Omental fat pad (tissue), 4 donors: ENCODE data around the gene ANKHD1. TPM values are rescaled to one million over a fixed set of nuclear protein-coding genes. Genes with fewer than 3 reads are reported as not detected.

Experiments used
- ATAC-seq: fragments of 150-250 bp; one replicate; pipeline ENCODE4 v1.9.1; 2016; ENCODE audit warnings: mild to moderate bottlenecking, moderate library complexity; ENCODE audit not compliant: low FRiP score
- DNase-seq: peaks from one replicate; pipeline ENCODE4 v3.0.0-alpha.2; 2019; ENCODE audit warnings: low spot score
- CTCF ChIP-seq, 3 donors: fragments of 450-650 bp; IDR thresholded peaks; one replicate each; pipeline ENCODE4 v1.5.1; 2016 to 2017; ENCODE audit warnings: antibody characterized with exemption in 3 of 3, mild to moderate bottlenecking in 3 of 3, moderate library complexity in 2 of 3
- total RNA-seq, 4 donors: library from RNA; depleted of rRNA; stranded (reverse); fragments of >200 nt; gene quantifications; one replicate each; pipeline ENCODE4 v1.1.0, GENCODE V29; 2016

The ANKHD1 gene
- 100 to 1,000 TPM in 2 of 4 donors, 10 to 100 TPM in 2; 80.0 to 149 (median 103) TPM for total RNA-seq

DNA sequence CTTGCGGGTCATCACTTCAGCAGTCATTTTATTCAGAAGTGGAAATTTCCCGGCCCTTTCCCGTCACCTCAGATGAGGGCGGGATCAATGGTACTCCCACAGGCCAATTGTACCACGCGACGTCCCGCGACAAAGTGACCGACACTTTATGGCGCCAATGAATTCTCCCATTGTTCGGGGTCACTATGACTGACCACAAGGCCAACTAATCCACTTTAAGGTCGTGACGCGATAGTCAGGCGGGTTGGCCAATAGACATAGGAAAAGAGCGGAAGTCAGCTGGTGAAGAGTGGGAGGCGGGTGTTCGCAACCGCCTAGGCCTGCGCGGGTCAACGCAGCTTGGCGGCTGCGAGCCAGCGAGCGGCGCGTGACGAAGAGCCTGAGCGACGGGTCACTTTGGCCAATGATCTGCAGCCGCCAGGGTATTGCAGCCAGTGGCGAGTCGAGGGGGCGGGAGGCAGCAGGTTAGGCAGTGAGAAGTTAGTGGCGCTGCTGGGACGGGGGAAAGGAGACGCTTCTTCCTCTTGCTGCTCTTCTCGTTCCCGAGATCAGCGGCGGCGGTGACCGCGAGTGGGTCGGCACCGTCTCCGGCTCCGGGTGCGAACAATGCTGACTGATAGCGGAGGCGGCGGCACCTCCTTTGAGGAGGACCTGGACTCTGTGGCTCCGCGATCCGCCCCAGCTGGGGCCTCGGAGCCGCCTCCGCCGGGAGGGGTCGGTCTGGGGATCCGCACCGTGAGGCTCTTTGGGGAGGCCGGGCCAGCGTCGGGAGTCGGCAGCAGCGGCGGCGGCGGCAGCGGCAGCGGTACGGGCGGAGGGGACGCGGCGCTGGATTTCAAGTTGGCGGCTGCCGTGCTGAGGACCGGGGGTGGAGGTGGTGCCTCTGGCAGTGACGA is at the start of gene ANKHD1:
ANKHD1 (plus strand) TSS at position 472 of the 896 bp plus-strand sequence; CDS start at position 607, 135 bp downstream.
- ATAC-seq (peak; percentile 97), DNase-seq (peak; percentile 97)
- TF ChIP-seq CTCF (IDR thresholded peaks at IDR 0.05), result peak in 1 of 3 donors; percentile 51

DNA sequence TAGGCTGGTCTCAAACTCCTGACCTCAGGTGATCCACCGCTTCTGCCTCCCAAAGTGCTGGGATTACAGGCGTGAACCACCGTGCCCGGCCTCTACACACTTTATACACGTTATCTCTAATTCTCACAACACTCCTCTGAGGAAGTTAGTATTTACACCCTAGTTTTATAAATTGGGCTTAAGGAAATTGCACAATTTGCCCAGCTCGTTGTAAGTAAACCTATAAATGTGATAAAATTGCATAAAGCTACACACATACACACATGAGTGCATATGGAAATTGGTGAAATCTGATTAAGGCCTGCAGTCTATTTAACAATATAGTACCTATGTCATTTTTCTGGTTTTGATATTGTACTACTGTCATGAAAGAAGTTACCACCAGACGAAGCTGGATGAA is 46.1 kb upstream of the ANKHD1 start:
- TF ChIP-seq CTCF (IDR thresholded peaks at IDR 0.05), result no peak
- DNase-seq (no peak), ATAC-seq (no peak)

DNA sequence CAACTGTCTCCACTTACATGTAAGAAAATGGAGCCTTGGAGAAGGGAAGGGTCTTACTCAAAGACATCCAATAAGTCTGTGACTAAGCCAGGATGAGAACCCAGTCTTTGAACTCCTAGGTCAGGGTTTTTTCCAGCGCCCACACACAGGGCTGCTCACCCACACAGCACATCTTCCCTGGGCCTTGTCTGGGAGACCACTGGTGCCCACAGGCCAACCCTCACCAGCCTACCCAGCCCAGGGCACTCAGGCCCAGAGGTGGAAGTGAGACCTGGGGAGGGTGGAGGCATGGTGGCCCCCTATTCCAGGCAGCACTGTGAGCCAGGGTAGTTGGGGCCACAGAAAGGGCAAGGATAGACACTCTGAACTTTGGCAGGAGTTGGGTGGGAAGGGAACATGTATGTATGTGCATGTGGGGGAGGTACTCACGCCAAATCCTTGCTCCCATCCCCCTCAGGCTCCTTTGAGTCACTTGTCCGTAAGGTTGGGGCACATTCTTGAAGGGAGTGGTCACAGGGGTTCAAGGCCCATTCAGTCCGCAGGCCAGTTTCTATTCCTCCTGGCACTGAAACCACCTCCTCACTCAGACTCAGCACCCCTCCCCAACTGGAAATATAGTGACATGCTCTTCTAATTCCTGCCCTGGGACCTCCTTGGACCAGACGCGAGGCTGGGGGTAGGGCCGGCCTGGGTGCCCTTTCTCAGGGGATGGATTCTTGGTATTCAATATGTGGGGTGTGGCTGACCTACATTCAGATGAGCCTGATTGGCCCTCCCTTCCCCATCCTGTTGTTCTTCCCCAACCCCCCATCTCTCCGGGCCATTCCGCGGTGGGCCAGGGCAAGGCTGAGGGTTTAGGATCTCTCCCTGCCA is 44.5 kb upstream of the ANKHD1 start:
- DNase-seq (no peak), ATAC-seq (peak; percentile 5)
- no peak for TF ChIP-seq CTCF (IDR thresholded peaks at IDR 0.05)

DNA sequence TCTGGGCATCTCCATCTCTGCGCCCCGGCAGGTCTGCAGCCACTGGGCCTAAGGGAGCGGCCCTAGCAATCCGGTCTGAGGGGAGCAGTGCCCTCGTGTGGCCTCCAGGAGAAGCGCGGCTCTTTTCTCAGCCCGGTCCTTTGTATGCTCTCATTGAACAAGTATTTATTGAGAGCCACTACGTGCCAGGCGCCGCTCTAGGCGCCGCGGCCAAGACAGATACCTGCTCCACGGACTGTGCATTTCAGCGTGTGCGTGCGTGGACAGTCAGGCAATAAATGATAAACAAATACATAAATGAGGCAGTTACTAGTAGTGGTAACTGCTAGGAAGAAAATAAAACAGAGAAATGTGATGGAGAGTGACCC is 43.9 kb upstream of the ANKHD1 start:
- ATAC-seq, result peak; percentile 93
- DNase-seq, result peak; percentile 52
- peak in 2 of 3 donors; percentile 37 to 82 for TF ChIP-seq CTCF (IDR thresholded peaks at IDR 0.05)

- DNase-seq (no peak), ATAC-seq (no peak)
- no peak for TF ChIP-seq CTCF (IDR thresholded peaks at IDR 0.05)
Measured at GRCh38 chr5:140358738-140359310, 42.8 kb upstream of the ANKHD1 start.

GRCh38 chr5:140360101-140360500 is 41.5 kb upstream of the ANKHD1 start, which contains the start of gene SLC4A9:
Gene SLC4A9, plus strand, starts transcription at chr5:140360194. Its CDS starts 43 bp downstream, at chr5:140360237.
- no peak for ATAC-seq
- no peak for DNase-seq
- TF ChIP-seq CTCF (IDR thresholded peaks at IDR 0.05), result no peak
